Astrocyte (in vitro differentiated cells and primary cell): ENCODE measurements around the gene RNH1. TPM values are rescaled to one million over a fixed set of nuclear protein-coding genes. Genes with fewer than 3 reads are reported as not detected.
"Not testable (repeated sequence)": the region's sequence is repeated elsewhere in the genome, so short reads cannot be mapped to it uniquely, and the experiment has no call there.

Source experiments
- DNase-seq: peaks from one replicate; pipeline ENCODE4 v3.0.0-alpha.2; 2010; ENCODE audit warnings: low read depth
- FAIRE-seq: peaks from 2 replicates; lab custom pipeline; 2011; peaks lifted over from hg19 to GRCh38; lab: Jason Lieb, UNC
- H2AFZ ChIP-seq: 2 replicates; pipeline ENCODE4 v1.6.0; 2012; ENCODE audit warnings: low read depth, low read length, inconsistent platforms
- H3K27ac ChIP-seq: 2 replicates; pipeline ENCODE4 v1.5.1; 2011; ENCODE audit warnings: low read depth, low read length, inconsistent platforms
- H3K27me3 ChIP-seq: 2 replicates; pipeline ENCODE4 v1.6.0; 2011; ENCODE audit warnings: low read length, inconsistent platforms; ENCODE audit not compliant: insufficient read depth
- H3K36me3 ChIP-seq: 2 replicates; pipeline ENCODE4 v1.5.1; 2011; ENCODE audit warnings: low read length, inconsistent platforms; ENCODE audit not compliant: insufficient read depth
- H3K4me1 ChIP-seq: 2 replicates; pipeline ENCODE4 v1.5.1; 2011; ENCODE audit warnings: low read length, inconsistent platforms; ENCODE audit not compliant: insufficient read depth
- H3K4me2 ChIP-seq: 2 replicates; pipeline ENCODE4 v1.6.0; 2012; ENCODE audit warnings: low read length, inconsistent platforms
- H3K4me3 ChIP-seq: 2 replicates; pipeline ENCODE4 v1.5.1; 2011; ENCODE audit warnings: low read depth, mild to moderate bottlenecking, low read length, inconsistent platforms; ENCODE audit not compliant: insufficient read depth
- H3K79me2 ChIP-seq: 2 replicates; pipeline ENCODE4 v1.6.0; 2012; ENCODE audit warnings: mild to moderate bottlenecking, low read length, inconsistent platforms; ENCODE audit not compliant: insufficient read depth
- H3K9ac ChIP-seq: 2 replicates; pipeline ENCODE4 v1.6.0; 2012; ENCODE audit warnings: mild to moderate bottlenecking, low read length, inconsistent platforms
- H3K9me3 ChIP-seq: 2 replicates; pipeline ENCODE4 v1.5.1; 2012; ENCODE audit warnings: low read depth, mild to moderate bottlenecking, low read length, inconsistent platforms; ENCODE audit not compliant: insufficient read depth
- H4K20me1 ChIP-seq: 2 replicates; pipeline ENCODE4 v1.6.0; 2012; ENCODE audit warnings: low read length, inconsistent platforms; ENCODE audit not compliant: insufficient read depth
- H3K27ac Mint-ChIP-seq: one replicate; pipeline ENCODE4 v1.8.0; 2021; ENCODE audit warnings: mild to moderate bottlenecking, mixed read lengths; ENCODE audit not compliant: unreplicated experiment
- H3K27me3 Mint-ChIP-seq: one replicate; pipeline ENCODE4 v1.8.0; 2021; ENCODE audit warnings: low read depth, mixed read lengths; ENCODE audit not compliant: unreplicated experiment
- H3K36me3 Mint-ChIP-seq: one replicate; pipeline ENCODE4 v1.8.0; 2021; ENCODE audit warnings: low read depth, mixed read lengths; ENCODE audit not compliant: unreplicated experiment
- H3K4me1 Mint-ChIP-seq: one replicate; pipeline ENCODE4 v1.8.0; 2021; ENCODE audit warnings: low read depth, mixed read lengths; ENCODE audit not compliant: unreplicated experiment
- H3K4me3 Mint-ChIP-seq: one replicate; pipeline ENCODE4 v1.8.0; 2021; ENCODE audit warnings: mild to moderate bottlenecking, moderate library complexity, mixed read lengths; ENCODE audit not compliant: unreplicated experiment
- H3K9me3 Mint-ChIP-seq: one replicate; pipeline ENCODE4 v1.8.0; 2021; ENCODE audit warnings: mild to moderate bottlenecking, mixed read lengths; ENCODE audit not compliant: unreplicated experiment
- CTCF ChIP-seq: IDR thresholded peaks from 2 replicates; pipeline ENCODE4 v1.5.1; 2011; ENCODE audit warnings: low read depth, mild to moderate bottlenecking, inconsistent platforms, low read length, moderate library complexity; ENCODE audit not compliant: insufficient read depth
- EZH2 ChIP-seq: IDR thresholded peaks from 2 replicates; pipeline ENCODE4 v1.6.1; 2012; ENCODE audit warnings: mild to moderate bottlenecking, low read length, inconsistent platforms; ENCODE audit not compliant: insufficient read depth
- total RNA-seq: library from RNA; stranded (reverse); gene quantifications from 2 replicates; pipeline ENCODE4 v1.2.1, GENCODE V29; 2021

RNH1 gene
- total RNA-seq, 1 donor from 2014 or later, result 117 TPM

DNA sequence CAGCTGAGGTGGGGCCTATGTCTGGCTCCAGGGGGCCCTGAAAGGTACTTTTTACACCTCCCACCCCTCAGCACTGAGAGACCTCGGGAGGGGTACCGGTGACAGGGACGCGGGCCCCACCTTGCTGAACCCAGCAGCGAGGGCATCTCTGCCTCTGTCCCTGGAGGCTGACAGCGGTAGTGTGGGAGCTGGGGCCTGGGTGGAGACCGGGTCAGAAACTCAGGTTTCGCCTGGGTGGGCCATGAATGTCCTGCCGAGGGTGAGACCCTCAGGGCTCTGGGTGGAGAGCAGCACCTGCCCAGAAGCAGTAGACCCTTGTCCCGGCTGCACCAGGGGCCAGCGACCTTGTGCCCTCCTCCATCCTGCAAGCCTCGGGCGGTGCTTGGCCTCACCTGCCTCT, 34.8 kb downstream of the RNH1 start:
- no peak overlapping the region for H3K4me3 ChIP-seq
- peaks cover 19% of the 10 kb centered on the region for H4K20me1 ChIP-seq
- H3K9me3 ChIP-seq, result no peaks in the 10 kb centered on the region
- no peak for DNase-seq
- no peaks in the 10 kb centered on the region for H3K9me3 Mint-ChIP-seq
- H2AFZ ChIP-seq, result no peak overlapping the region
- TF ChIP-seq EZH2, result no peak
- TF ChIP-seq CTCF, result no peak
- no peak overlapping the region for H3K4me2 ChIP-seq
- no peak overlapping the region for H3K9ac ChIP-seq
- no peak overlapping the region for H3K27ac ChIP-seq
- peaks cover 15% of the 10 kb centered on the region for H3K4me1 Mint-ChIP-seq
- no peaks in the 10 kb centered on the region for H3K27me3 Mint-ChIP-seq
- H3K79me2 ChIP-seq, result peaks cover 54% of the 10 kb centered on the region
- H3K27ac Mint-ChIP-seq, result no peak overlapping the region
- H3K36me3 Mint-ChIP-seq, result peaks cover 2% of the 10 kb centered on the region
- no peak overlapping the region for H3K4me3 Mint-ChIP-seq
- no peaks in the 10 kb centered on the region for H3K27me3 ChIP-seq
- H3K36me3 ChIP-seq, result no peaks in the 10 kb centered on the region
- peaks cover 7% of the 10 kb centered on the region for H3K4me1 ChIP-seq
- no peak for FAIRE-seq

- Mint-ChIP-seq H3K9me3 (no peaks in the 10 kb centered on the region), H3K27me3 (no peaks in the 10 kb centered on the region), H3K36me3 (peaks cover 2% of the 10 kb centered on the region), H3K27ac (no peak overlapping the region), H3K4me1 (peaks cover 15% of the 10 kb centered on the region), H3K4me3 (no peak overlapping the region)
- no peak overlapping the region for H3K4me2 ChIP-seq
- peaks cover 13% of the 10 kb centered on the region for H4K20me1 ChIP-seq
- no peak overlapping the region for H2AFZ ChIP-seq
- TF ChIP-seq CTCF (no peak), EZH2 (no peak)
- no peak for FAIRE-seq
- H3K36me3 ChIP-seq, result no peaks in the 10 kb centered on the region
- no peak for DNase-seq
- no peaks in the 10 kb centered on the region for H3K27me3 ChIP-seq
- no peak overlapping the region for H3K4me3 ChIP-seq
- H3K4me1 ChIP-seq, result peaks cover 7% of the 10 kb centered on the region
- no peak overlapping the region for H3K27ac ChIP-seq
- no peaks in the 10 kb centered on the region for H3K9me3 ChIP-seq
- no peak overlapping the region for H3K9ac ChIP-seq
- peaks cover 49% of the 10 kb centered on the region for H3K79me2 ChIP-seq
These were observed 35.4 kb downstream of the RNH1 start for GRCh38 chr11:471468-472145.

DNA sequence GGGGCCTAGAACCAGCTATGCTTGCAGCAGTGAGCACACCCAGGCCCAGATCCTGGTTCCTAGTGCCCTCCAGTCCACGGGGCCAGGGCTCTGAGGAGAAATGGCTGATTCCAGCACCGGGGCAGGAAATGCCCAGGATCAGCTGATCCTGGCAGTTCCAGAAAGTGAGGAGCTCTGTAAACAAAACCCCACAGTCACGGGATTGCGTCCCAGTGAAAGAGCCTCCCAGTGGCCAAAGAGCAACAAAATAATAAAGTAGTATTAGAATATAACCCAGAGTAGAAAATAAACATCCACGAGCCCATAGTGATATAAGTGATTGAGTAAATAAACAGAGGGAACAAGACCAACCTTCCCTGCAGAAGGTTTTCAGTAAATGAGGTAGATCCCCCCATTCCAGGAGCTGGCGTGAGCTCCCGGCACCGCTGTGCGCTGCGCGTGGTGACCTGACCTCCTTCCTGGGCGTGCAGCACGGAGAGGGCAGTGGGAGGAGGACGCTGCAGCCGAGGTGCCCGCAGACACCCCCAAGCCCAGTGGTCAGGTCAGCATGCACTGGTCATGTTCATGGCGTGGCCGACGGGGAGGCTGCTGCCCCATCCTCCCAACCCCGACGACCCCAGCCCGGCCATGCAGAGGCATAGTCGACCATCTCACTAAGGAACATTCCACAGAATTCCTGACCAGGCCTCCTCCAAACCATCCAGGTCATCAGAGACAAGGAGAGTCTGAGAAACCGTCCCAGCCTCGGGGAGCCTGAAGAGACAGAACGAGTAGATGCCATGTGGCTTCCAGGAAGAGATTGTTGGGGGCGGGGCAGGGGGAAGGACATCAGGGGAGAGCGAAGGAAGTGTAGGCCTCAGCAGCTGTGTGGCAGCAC, 37.1 kb downstream of the RNH1 start:
- Mint-ChIP-seq H3K4me3 (no peak overlapping the region), H3K27me3 (no peaks in the 10 kb centered on the region), H3K27ac (peak overlapping the region; percentile 47), H3K36me3 (peaks cover 2% of the 10 kb centered on the region), H3K4me1 (peaks cover 15% of the 10 kb centered on the region), H3K9me3 (no peaks in the 10 kb centered on the region)
- Histone ChIP-seq H3K79me2 (peaks cover 35% of the 10 kb centered on the region), H3K4me3 (no peak overlapping the region), H2AFZ (peak overlapping the region; percentile 63), H4K20me1 (peaks cover 7% of the 10 kb centered on the region), H3K36me3 (no peaks in the 10 kb centered on the region), H3K9ac (peak overlapping the region; percentile 14), H3K4me2 (peak overlapping the region; percentile 57), H3K9me3 (no peaks in the 10 kb centered on the region), H3K4me1 (peaks cover 7% of the 10 kb centered on the region), H3K27me3 (no peaks in the 10 kb centered on the region), H3K27ac (peak overlapping the region; percentile 26)
- TF ChIP-seq EZH2 (no peak), CTCF (no peak)
- FAIRE-seq, result peak; percentile 43
- peak; percentile 35 for DNase-seq

GRCh38 chr11:469026-469683, 37.9 kb downstream of the RNH1 start:
- not testable (repeated sequence) for H3K27me3 Mint-ChIP-seq, H3K9me3 Mint-ChIP-seq, FAIRE-seq, H3K27me3 ChIP-seq, DNase-seq, H3K4me3 Mint-ChIP-seq, H3K27ac Mint-ChIP-seq, H3K36me3 Mint-ChIP-seq, H3K36me3 ChIP-seq, H3K4me1 ChIP-seq, H3K4me3 ChIP-seq, H4K20me1 ChIP-seq, H3K9me3 ChIP-seq
- H3K79me2 ChIP-seq, result peaks cover 32% of the 10 kb centered on the region
- H3K4me2 ChIP-seq, result peak overlapping the region; percentile 57
- peak overlapping the region; percentile 26 for H3K27ac ChIP-seq
- H3K4me1 Mint-ChIP-seq, result peaks cover 15% of the 10 kb centered on the region
- peak overlapping the region; percentile 14 for H3K9ac ChIP-seq
- H2AFZ ChIP-seq, result peak overlapping the region; percentile 63
